ENCODE data around the gene UQCC5. TPM values are rescaled to one million over a fixed set of nuclear protein-coding genes. Genes with fewer than 3 reads are reported as not detected.

UQCC5 gene
- total and polyA plus RNA-seq, 3 donors from 2014 or later, result 23.0 to 37.0 (median 30.5) TPM

DNA sequence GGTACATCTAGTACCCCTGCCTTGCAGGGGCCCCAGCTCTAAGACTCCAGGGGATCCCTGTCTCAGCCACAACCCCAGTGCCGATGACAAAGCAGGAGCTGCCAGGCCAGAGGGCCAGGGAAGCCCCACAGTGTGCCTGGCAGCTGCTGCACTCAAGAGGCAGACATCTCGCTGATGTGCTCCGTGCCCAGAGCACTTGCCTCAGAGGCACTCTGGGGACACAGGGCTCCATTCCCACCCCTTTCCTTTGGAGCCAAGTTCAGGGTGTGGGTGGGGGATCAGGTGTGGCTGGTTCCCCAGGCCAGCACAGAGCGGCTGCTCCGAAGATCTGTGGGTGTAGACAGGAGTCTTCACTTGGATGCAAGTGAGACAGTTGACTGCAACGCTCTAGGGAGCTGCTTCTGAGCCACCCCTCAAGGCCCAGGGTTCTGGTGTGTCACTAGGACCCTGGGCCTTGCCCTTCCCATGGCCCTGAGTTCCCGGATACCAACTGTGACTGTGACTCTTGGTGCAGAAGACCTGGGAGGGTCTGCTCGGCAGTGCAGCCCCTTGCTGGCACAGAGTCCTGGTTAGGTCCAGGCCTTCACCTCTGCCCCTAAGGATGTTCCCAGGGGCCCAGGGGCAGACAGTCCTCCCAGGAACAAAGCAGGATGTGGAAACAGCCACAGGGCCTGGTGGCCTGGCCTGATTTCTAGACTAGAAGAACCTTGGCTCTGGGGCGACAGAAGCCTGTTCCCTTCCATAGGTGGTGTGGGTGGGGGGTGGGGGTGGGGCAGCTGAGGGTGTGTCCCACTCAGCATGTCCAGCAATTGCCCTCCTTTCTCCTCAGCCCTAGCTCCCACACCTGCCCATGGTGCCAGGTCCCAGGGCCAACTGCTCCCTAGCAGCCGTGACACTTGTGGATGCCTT is 5.2 kb upstream of the UQCC5 start:
- no peaks in the 10 kb centered on the region for H3K9me3 ChIP-seq
- H3K36me3 ChIP-seq (ENCODE audit: low read depth, missing control alignments), result no peaks in the 10 kb centered on the region
- peaks cover 57% of the 10 kb centered on the region for H3K4me1 ChIP-seq
- 65 to 80% methylated on average over 1 to 10 of the region's 10 CpGs for WGBS, 2 donors
- DNase-seq, result no peak
- intact Hi-C loops (cut with DNase I; ENCODE audit: low total_unique reads), result no loop called here
- TF ChIP-seq POLR2A (IDR thresholded peaks at IDR 0.05), result no peak
- TF ChIP-seq, protein P1, sequence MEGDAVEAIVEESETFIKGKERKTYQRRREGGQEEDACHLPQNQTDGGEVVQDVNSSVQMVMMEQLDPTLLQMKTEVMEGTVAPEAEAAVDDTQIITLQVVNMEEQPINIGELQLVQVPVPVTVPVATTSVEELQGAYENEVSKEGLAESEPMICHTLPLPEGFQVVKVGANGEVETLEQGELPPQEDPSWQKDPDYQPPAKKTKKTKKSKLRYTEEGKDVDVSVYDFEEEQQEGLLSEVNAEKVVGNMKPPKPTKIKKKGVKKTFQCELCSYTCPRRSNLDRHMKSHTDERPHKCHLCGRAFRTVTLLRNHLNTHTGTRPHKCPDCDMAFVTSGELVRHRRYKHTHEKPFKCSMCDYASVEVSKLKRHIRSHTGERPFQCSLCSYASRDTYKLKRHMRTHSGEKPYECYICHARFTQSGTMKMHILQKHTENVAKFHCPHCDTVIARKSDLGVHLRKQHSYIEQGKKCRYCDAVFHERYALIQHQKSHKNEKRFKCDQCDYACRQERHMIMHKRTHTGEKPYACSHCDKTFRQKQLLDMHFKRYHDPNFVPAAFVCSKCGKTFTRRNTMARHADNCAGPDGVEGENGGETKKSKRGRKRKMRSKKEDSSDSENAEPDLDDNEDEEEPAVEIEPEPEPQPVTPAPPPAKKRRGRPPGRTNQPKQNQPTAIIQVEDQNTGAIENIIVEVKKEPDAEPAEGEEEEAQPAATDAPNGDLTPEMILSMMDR (IDR thresholded peaks at IDR 0.05), result no peak
- H3K27ac ChIP-seq, result peak overlapping the region; percentile 69 to 86
- H3K4me3 ChIP-seq, result peak overlapping the region in 1 of 2 donors; percentile 67
- H3K27me3 ChIP-seq, result no peaks in the 10 kb centered on the region

DNA sequence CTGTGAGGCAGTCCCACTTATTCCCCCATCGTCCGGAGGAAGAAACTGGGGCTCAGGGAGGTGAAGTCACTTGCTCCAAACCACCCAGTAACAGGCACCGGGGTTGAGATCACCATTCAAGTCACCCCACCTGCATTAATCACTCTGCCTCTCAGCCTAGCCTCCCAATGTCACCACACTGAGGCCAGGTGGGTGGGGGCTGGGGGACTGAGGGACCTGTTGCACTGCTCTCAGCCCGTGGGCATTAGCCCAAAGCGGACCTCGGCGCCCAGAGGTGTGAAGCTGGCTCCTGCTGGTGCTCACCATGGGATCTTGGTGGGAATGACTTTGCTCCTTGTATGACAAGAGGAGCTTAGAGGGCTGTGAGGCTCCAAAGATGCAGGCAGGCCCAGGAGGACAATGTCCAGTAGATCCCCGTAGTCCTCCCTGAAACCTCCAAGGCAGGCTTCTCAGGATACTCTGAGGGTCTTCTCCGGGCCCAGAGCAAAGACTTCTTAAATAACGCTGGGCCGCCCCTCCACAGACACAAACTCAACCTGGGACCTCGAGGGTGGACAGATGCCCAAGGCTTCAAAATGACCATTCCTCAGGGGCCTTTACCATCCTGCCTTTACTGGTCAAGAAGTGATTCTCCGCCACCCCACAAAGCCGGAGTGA is 4.4 kb upstream of the UQCC5 start:
- no peak for TF ChIP-seq POLR2A (IDR thresholded peaks at IDR 0.05)
- TF ChIP-seq, protein P1 (IDR thresholded peaks at IDR 0.05), result no peak
- DNase-seq, result no peak
- no peaks in the 10 kb centered on the region for H3K36me3 ChIP-seq (ENCODE audit: low read depth, missing control alignments)
- WGBS, 2 donors, result 62 to 81% methylated on average over 14 of the region's 14 CpGs
- H3K4me1 ChIP-seq, result peaks cover 57% of the 10 kb centered on the region
- H3K9me3 ChIP-seq, result no peaks in the 10 kb centered on the region
- H3K4me3 ChIP-seq, result peak overlapping the region; percentile 67 to 70
- H3K27ac ChIP-seq, result peak overlapping the region; percentile 69 to 86
- H3K27me3 ChIP-seq, result no peaks in the 10 kb centered on the region
- intact Hi-C loops (cut with DNase I; ENCODE audit: low total_unique reads), result no loop called here

DNA sequence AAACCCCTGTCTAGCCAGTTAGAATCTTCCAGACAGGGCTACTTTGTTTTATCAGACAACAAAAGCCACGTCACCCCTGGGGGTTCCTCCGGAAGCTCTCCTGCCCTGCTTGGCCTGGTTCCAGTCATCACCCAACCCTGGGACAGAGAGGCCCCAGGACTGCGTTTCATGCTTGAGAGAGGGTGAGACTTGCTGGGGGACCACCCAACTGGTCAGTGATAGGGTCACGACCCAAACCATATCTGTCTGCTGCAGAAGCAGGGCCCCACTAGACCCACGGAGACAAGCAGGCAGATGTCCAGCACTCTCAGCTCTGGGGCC is 3.9 kb upstream of the UQCC5 start:
- Histone ChIP-seq H3K4me1 (peaks cover 54% of the 10 kb centered on the region), H3K36me3 (ENCODE audit: low read depth, missing control alignments) (no peaks in the 10 kb centered on the region), H3K9me3 (no peaks in the 10 kb centered on the region), H3K27me3 (no peaks in the 10 kb centered on the region), H3K27ac (peak overlapping the region; percentile 69 to 86), H3K4me3 (peak overlapping the region; percentile 67 to 70)
- TF ChIP-seq POLR2A (IDR thresholded peaks at IDR 0.05), result no peak
- TF ChIP-seq, protein P1 (IDR thresholded peaks at IDR 0.05), result no peak
- intact Hi-C loops (cut with DNase I; ENCODE audit: low total_unique reads), result no loop called here
- DNase-seq, result no peak
- WGBS, 2 donors, result 41 to 58% methylated on average over 3 to 5 of the region's 5 CpGs

DNA sequence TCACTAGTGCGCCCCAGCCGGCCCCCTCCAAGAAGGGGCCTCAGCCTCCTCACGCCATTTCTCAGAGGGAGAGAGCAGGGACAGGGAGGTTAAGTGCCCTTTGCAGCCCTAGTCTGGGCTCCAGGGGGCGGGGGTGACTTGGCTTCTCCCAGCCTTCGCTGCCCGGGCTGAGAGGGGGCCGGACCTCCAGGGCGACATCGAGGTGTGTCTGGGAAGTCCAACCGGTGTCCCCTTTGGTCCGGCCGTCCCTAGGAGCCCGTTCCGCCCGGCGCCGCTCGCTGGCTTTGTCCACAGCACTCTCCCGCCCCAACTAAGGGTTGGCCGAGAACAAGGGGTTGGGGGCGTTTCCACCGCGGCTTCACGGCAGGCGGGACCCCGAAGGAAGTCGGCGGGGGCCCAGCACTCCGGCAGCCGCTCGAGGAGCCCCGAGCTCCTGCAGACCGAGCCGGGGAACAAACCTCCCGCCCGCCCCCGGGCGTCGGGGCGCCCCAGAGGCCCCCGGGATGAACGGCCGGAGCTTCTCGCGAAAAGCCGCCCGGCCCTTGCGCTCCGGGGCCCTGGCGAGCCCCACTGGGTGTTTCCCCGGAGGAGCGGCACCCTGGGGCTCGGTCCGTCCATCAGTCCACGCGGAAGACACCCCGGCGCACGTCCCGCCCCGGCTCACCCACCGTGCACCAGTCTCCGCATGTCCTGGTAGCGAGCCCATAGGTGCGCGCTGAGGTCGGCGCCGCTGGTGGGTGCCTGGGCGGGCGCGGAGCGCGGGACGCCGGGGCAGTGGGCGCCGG is 3.4 kb upstream of the UQCC5 start:
- intact Hi-C loops (cut with DNase I; ENCODE audit: low total_unique reads), result no loop called here
- no peaks in the 10 kb centered on the region for H3K27me3 ChIP-seq
- peak overlapping the region; percentile 67 to 70 for H3K4me3 ChIP-seq
- no peak for TF ChIP-seq POLR2A (IDR thresholded peaks at IDR 0.05)
- TF ChIP-seq, protein P1 (IDR thresholded peaks at IDR 0.05), result no peak
- no peaks in the 10 kb centered on the region for H3K36me3 ChIP-seq (ENCODE audit: low read depth, missing control alignments)
- no peak for DNase-seq
- peak overlapping the region; percentile 69 to 86 for H3K27ac ChIP-seq
- H3K9me3 ChIP-seq, result no peaks in the 10 kb centered on the region
- peaks cover 54% of the 10 kb centered on the region for H3K4me1 ChIP-seq
- WGBS, 2 donors, result 4% methylated on average over 38 of the region's 78 CpGs; no CpG with 5 or more reads in 1 of the 2 donors

All from testis (tissue), 3 donors.